ENCODE results near the gene MICU1.
"Not testable (repeated sequence)": the region's sequence is repeated elsewhere in the genome, so short reads cannot be mapped to it uniquely, and the experiment has no call there.

Gene MICU1

DNA sequence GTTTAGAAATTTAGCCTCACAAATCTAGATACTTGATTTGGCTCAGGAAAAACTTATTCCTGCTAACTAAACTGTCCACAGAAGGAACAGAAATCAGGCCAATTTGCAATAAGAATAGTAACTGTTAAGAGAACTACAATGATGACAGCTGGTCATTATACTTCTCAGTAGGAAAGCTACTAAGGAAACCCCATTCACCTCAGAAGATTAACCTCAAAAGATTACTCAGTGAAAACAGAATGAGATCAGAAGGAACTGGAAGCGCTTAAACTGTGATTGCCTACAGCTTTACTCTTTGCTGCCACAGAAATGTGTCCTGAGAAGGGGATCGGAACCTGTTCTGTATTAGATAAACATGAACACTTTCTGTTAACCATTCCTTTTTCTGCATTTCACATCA, 246.8 kb downstream of the MICU1 start:
- no peak for DNase-seq

DNA sequence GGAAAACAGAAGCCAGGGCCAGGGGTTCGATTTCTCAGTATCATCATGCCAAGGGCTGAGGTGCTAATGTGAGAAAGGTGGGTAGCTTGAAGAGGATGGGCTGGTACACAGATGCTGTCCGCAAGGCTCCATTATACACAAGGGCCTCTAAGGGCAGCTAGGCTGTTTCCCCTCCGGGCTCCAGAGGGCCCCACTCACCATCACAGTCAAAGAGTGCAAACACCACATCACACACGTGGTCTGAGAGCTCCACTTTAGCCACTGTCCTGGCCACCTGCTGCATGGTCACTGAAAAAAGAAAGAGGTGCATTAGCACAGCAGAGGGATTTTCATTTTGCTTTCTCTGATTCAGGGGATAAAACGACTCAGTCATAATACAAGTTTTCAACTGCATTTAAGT, 250.3 kb downstream of the MICU1 start:
- no peak for DNase-seq

DNA sequence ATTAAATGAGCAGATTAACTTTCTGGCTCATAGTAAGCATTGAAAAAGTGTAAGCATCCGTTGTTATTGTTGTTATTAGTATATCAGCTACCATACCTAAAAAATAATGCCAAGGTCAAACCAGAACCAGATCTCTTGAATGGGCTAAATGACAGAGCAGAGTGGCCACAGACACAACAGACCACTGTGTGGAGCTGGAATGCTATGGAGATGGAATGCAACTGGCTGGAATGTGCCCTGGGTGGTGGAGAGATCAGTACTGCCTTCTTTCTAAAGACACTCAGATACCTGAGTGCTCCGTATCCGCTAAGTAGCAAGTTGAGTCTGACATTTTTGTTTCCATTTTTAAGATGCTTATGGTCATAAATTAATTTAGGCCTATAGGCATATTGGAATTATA, 250.7 kb downstream of the MICU1 start:
- no peak for DNase-seq

DNA sequence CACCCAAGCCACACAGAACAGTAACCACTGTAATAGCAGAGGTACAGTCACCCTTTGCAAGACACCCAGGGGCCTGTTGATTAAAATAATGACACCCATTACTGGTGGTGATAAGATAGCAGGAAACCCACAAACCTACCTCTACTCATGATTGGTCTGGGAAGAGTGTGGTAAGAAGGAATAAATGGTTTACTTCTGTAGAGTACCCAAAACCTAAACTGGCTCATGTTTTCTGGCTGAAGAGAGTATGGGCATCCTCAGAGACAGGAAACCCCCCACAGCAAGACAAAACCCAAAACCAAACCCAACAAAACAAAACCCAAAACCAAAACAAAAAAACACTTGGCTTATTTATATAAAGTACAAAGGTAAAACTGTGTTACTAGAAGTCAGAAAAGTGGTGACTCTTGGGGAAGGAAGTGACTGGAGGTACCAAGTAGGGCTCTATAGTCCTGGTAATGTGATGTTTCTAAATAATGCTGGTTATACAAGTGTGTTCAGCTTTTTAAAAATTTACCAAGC, 255.6 kb downstream of the MICU1 start:
- no peak for DNase-seq

DNA sequence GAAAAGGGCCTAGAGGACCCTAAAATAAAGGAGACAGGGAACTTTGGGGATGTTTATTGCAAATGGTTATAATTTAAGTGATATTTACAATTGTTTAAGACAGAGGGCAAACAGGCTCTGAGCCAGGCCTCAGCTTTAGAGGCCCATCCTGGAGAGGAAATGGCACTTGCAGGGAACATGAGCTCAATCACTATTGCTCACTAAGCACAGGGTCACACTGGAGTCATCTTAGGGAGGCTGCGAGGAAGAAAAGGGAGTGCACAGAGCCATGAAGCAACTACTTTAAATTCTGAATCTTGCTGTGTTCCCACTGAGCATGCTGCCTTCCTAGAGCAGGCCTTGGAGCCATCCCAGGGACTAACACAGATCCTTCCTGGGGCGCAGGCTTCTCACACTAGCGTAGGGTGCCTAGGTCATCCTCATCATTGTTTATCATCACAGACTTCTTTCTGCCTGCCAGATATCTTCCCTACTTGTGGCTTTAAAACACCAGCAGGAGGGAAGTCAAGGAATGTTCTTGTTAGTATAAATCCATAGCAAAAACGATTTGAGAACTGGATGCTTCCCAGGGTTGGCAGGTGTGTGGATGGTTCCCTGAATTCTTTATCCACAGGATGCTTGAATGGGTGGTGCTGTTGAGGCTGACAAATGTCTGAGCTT, 258.4 kb downstream of the MICU1 start:
- DNase-seq, result no peak

GRCh38 chr10:72365106-72365895, 260.6 kb downstream of the MICU1 start:
- no peak for DNase-seq

- DNase-seq, result peak; percentile 53
Measured at GRCh38 chr10:72364239-72364777, 261.6 kb downstream of the MICU1 start.

GRCh38 chr10:72356987-72357386, 268.9 kb downstream of the MICU1 start:
- DNase-seq, result no peak

DNA sequence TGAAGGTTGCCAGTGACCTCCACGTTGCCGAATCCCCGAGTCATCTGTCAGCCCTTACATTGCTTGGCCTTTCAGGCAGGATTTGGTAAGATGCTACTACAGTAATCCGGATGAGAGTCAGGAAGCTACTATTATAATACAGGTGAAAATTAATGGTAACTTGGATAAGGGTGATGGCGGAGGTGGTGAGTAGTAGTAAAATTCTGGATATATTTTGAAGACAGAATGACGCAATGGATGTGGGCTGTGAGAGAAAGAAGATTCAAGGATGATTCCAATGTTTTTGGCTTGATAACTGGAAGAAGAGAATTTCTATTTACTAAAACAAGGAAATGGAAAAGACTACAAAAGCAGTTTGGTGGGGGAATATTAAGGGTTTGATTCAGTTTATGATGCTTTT, 269.8 kb downstream of the MICU1 start:
- DNase-seq, result no peak

GRCh38 chr10:72355214-72355555, 270.7 kb downstream of the MICU1 start:
- DNase-seq, result no peak

- peak; percentile 48 for DNase-seq
Measured at GRCh38 chr10:72354356-72355213, 271.3 kb downstream of the MICU1 start, which contains the start of gene DNAJB12. Gene DNAJB12 (minus strand): TSS chr10:72354919. CDS start chr10:72354897, 22 bp downstream.

DNA sequence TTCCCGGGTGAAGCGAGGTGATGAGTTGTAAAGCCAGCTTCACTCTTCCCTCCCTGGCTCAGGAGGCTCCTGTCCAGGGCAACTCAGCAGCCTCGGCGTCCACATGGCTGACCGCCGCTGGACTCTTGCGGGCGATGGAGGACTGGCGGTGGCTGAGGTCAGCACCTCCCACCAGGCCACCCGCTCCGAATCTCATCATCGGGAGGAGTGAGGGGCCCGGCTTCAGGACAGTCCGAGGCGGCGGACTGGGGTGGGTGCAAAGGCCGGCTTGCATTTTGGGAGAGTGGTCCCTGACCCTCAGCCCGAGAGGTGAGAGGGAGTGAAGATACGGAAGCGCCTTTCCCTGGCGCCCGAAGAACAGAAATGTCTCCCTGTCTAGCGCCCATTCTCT, 271.9 kb downstream of the MICU1 start:
- DNase-seq, result no peak

DNA sequence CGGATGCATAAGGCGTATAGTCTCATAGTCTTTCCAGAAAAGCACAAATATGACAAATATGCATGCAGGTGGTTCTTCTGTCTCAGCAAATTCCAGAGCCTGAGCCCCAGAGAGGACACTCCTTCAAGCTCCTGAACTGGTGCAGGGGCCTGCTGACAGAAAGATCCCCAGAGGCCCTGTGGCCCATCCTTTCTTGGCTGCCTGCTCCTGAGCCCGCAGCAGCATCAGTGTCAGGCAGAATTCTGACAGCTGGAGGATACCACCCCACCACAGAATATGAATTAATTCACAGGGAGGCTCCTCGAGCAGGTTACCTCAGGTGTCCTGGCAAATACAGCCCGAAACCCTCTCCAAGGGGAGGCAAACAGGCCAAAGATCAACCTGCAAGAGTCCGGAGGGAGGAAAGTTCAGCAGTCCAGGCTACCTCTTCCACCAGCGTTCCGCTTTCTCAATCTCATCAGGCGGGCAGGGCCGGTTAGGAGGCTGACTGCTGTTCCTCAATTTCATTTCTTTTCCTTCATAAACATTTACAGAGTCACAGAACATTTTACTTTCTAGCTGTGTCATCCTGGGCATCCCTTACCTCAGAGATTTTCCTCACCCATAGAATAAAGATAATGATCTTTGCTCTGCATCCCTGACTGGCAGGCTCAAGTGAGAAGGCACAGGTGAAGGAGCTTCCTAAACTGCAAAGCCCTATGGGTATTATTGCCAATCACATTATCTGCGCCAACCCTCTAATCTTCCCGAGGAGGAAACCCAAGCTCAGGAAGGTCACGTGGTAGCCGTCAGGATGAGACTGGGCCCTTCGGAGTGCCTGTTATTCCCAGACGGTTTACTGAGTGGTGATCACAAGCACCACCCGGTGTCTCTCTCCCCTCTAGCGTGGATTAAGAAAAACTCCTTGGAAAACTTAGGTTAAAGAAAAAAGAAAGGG, 272.6 kb downstream of the MICU1 start:
- no peak for DNase-seq

GRCh38 chr10:72351479-72351878, 274.4 kb downstream of the MICU1 start:
- DNase-seq, result no peak

GRCh38 chr10:72349438-72349837, 276.4 kb downstream of the MICU1 start:
- DNase-seq, result no peak

DNA sequence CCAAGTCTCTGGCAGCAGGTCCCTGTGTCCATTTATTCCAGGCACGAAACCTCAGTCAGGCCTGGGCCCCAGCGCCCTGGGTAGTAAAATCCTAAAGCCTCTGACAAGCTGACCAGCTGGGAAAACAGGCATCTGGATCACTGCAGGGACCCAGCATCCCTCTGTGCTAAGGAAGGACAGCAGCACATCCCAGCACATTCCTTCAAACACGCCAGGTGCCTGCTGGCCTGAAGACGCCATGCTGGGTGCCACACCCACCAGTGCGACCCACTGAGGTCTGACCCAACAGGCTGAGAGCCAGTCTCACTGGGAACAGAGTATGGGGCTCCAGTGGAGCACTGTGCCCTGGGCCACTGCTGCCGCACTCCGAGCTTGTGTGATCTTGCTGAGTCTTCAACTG, 277.6 kb downstream of the MICU1 start:
- no peak for DNase-seq

DNA sequence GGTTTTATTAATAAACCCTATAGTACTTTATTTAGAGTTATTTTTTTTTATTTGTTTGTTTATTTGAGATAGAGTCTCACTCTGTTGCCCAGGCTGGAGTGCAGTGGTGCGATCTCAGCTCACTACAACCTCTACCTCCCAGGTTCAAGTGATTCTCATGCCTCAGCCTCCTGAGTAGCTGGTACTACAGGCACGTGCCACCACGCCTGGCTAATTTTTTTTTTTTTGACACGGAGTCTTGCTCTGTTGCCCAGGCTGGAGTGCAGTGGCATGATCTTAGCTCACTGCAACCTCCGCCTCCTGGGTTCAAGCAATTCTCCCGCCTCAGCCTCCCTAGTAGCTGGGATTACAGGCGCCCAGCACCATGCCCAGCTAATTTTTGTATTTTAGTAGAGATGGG, 279.8 kb downstream of the MICU1 start:
- DNase-seq, result not testable (repeated sequence)

DNA sequence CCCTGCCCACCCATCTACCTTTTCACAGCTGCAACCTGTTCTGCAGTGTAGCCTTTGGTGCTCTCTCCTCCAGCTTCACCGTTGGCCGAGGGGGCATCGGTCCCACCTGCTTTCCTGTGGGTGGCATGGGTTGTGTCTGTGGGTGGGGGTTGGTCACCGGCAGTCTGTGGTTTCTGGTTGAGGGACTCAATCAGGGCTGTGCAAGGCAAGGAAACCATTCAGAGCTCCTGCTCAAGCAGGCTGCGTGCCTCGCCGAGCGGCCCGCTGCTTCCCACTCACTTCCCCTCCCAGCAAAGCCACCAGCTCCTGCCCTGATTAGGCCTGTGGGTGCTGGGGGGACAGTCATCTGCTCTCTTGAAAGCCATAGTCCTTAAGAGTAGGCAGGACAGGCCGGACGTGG, 280.9 kb downstream of the MICU1 start:
- no peak for DNase-seq

- DNase-seq, result no peak
Measured at GRCh38 chr10:72342911-72343310, 283.0 kb downstream of the MICU1 start.

- no peak for DNase-seq
Measured at GRCh38 chr10:72340510-72341261, 285.2 kb downstream of the MICU1 start.

- no peak for DNase-seq
Measured at GRCh38 chr10:72338180-72338579, 287.7 kb downstream of the MICU1 start.

Measured in NCI-H524 treated with DMSO at 0.1 percent for 48 hours (cell line).